HCT116 (cell line): ENCODE measurements around the gene TOLLIP. TPM values are rescaled to one million over a fixed set of nuclear protein-coding genes. Genes with fewer than 3 reads are reported as not detected.

Experiments
- ATAC-seq: fragments of 200-7000 bp; cut with Tn5 transposase; 2 replicates; pipeline ENCODE4 v1.9.1; 2020; ENCODE audit warnings: mild to moderate bottlenecking, moderate library complexity
- BruUV-seq: library from RNA; stranded (reverse); fragments of 400-500 nt; replicated peaks from 2 replicates; lab custom pipeline; 2021; lab: Mats Ljungman, UMichigan
- CTCF ChIA-PET: fragments of 300-600 bp; sonication (Branson Sonifier 250); formaldehyde crosslinking; loops from one replicate; lab custom pipeline; 2021; ENCODE audit warnings: antibody characterized with exemption; lab: Charles Lee
- POLR2A ChIA-PET: fragments of 300-600, 350-600 bp; sonication (Branson Sonifier 250); formaldehyde crosslinking; loops from one replicate; lab custom pipeline; 2021; ENCODE audit warnings: antibody characterized with exemption; lab: Charles Lee
- RAD21 ChIA-PET, 2 experiments: fragments of 300-600 bp; sonication (Branson Sonifier 250); formaldehyde crosslinking; loops; one replicate each; lab custom pipeline; 2023; ENCODE audit warnings: low total read pairs in 2 of 2; ENCODE audit not compliant: uncharacterized antibody in 2 of 2, unreplicated experiment in 2 of 2, low non-redundant PET in 1 of 2; lab: Charles Lee
- DNase-seq: peaks from one replicate; pipeline ENCODE4 v3.0.0-alpha.2; 2010; ENCODE audit warnings: low read depth, low spot score
- H2AFZ ChIP-seq: fragments of 200-600 bp; shearing (Covaris generic), sonication (generic); 2 replicates; pipeline ENCODE4 v1.6.1; 2017; ENCODE audit warnings: low read depth, mixed run types, mixed read lengths, antibody characterized with exemption, low read length; ENCODE audit not compliant: poor library complexity, severe bottlenecking
- H3K27ac ChIP-seq: 2 replicates; pipeline ENCODE4 v1.5.1; 2012; ENCODE audit warnings: low read depth, low read length
- H3K27me3 ChIP-seq: fragments of 200-600 bp; sonication (generic); 2 replicates; pipeline ENCODE4 v1.6.1; 2016; ENCODE audit warnings: mixed run types, low read length, mixed read lengths; ENCODE audit not compliant: insufficient read depth
- H3K36me3 ChIP-seq, 2 experiments: fragments of 200-500 bp in 1 of 2; fragments of 200-600 bp in 1 of 2; sonication (Bioruptor generic) in 1 of 2; sonication (generic) in 1 of 2; 2 replicates each; pipeline versions ENCODE4 v1.5.1 to v1.6.1; 2014 to 2016; ENCODE audit warnings: low read length in 2 of 2, inconsistent platforms in 1 of 2, mixed read lengths in 1 of 2, mixed run types in 1 of 2; ENCODE audit not compliant: insufficient read depth in 2 of 2, control insufficient read depth in 1 of 2
- H3K4me1 ChIP-seq, 2 experiments: fragments of 200-600 bp in 1 of 2; sonication (generic) in 1 of 2; 2 replicates each; pipeline versions ENCODE4 v1.5.1 to v1.6.1; 2012 to 2017; ENCODE audit warnings: low read length in 2 of 2, inconsistent platforms in 1 of 2, mild to moderate bottlenecking in 1 of 2, mixed read lengths in 1 of 2, mixed run types in 1 of 2, moderate library complexity in 1 of 2; ENCODE audit not compliant: insufficient read depth in 2 of 2, control insufficient read depth in 1 of 2
- H3K4me2 ChIP-seq: fragments of 200-600 bp; sonication (generic); 2 replicates; pipeline ENCODE4 v1.6.1; 2017; ENCODE audit warnings: mixed run types, low read length, mixed read lengths
- H3K4me3 ChIP-seq, 2 experiments: fragments of 200-600 bp in 1 of 2; sonication (generic) in 1 of 2; replicated peaks in 1 of 2; 2 replicates each; pipeline ENCODE4 v1.5.1; 2011 to 2016; ENCODE audit warnings: low read length in 2 of 2, control low read depth in 1 of 2, low read depth in 1 of 2, mild to moderate bottlenecking in 1 of 2, mixed read lengths in 1 of 2, mixed run types in 1 of 2
- H3K79me2 ChIP-seq: fragments of 200-600 bp; sonication (generic); 2 replicates; pipeline ENCODE4 v1.6.1; 2017; ENCODE audit warnings: mild to moderate bottlenecking, mixed run types, low read length, moderate library complexity, mixed read lengths; ENCODE audit not compliant: insufficient read depth
- H3K9ac ChIP-seq: fragments of 200-600 bp; sonication (generic); 2 replicates; pipeline ENCODE4 v1.6.1; 2016; ENCODE audit warnings: low read length, mixed read lengths
- H3K9me2 ChIP-seq: fragments of 200-600 bp; sonication (generic), shearing (Covaris generic); 2 replicates; pipeline ENCODE4 v1.6.1; 2017; ENCODE audit warnings: mixed run types, mild to moderate bottlenecking, moderate library complexity; ENCODE audit not compliant: insufficient read depth
- H3K9me3 ChIP-seq, 2 experiments: fragments of 200-500 bp in 1 of 2; fragments of 200-600 bp in 1 of 2; sonication (Bioruptor generic) in 1 of 2; sonication (generic) in 1 of 2; 2 replicates each; pipeline ENCODE4 v1.6.1; 2014 to 2017; ENCODE audit warnings: low read length in 2 of 2, mixed read lengths in 2 of 2, inconsistent platforms in 1 of 2, low read depth in 1 of 2, mild to moderate bottlenecking in 1 of 2, mixed run types in 1 of 2, moderate library complexity in 1 of 2; ENCODE audit not compliant: control insufficient read depth in 1 of 2, insufficient read depth in 1 of 2
- H4K20me1 ChIP-seq: fragments of 200-600 bp; sonication (generic), shearing (Covaris generic); 2 replicates; pipeline ENCODE4 v1.6.1; 2017; ENCODE audit warnings: mixed run types, mild to moderate bottlenecking, moderate library complexity; ENCODE audit not compliant: insufficient read depth
- ATF3 ChIP-seq: IDR thresholded peaks from 2 replicates; pipeline ENCODE4 v1.6.1; 2012
- CEBPB ChIP-seq: IDR thresholded peaks from 2 replicates; pipeline ENCODE4 v1.6.1; 2012; ENCODE audit warnings: low read depth
- EGR1 ChIP-seq: IDR thresholded peaks from 2 replicates; pipeline ENCODE4 v1.6.1; 2012; ENCODE audit warnings: low read depth
- ELF1 ChIP-seq: IDR thresholded peaks from 2 replicates; pipeline ENCODE4 v1.6.1; 2012; ENCODE audit warnings: low read depth, borderline replicate concordance
- EZH2 ChIP-seq: fragments of 200-600 bp; sonication (generic); IDR thresholded peaks from 2 replicates; pipeline ENCODE4 v1.6.1; 2017; ENCODE audit warnings: antibody characterized with exemption, mixed run types
- EZH2phosphoT487 ChIP-seq: fragments of 200-600 bp; IDR thresholded peaks from 2 replicates; pipeline ENCODE4 v1.6.1; 2018; ENCODE audit warnings: antibody characterized with exemption, borderline replicate concordance
- FOSL1 ChIP-seq: IDR thresholded peaks from 2 replicates; pipeline ENCODE4 v1.6.1; 2012; ENCODE audit warnings: low read depth
- POLR2A ChIP-seq: IDR thresholded peaks from 2 replicates; pipeline ENCODE4 v1.7.0; 2011; ENCODE audit warnings: borderline replicate concordance; ENCODE audit not compliant: insufficient read depth, insufficient read length; ENCODE audit errors: extremely low read depth
- RAD21 ChIP-seq: IDR thresholded peaks from 2 replicates; pipeline ENCODE4 v1.6.1; 2012; ENCODE audit warnings: low read depth, mild to moderate bottlenecking
- SRF ChIP-seq: IDR thresholded peaks from 2 replicates; pipeline ENCODE4 v1.6.1; 2012; ENCODE audit warnings: low read depth
- ZBTB33 ChIP-seq: IDR thresholded peaks from 2 replicates; pipeline ENCODE4 v1.6.1; 2011; ENCODE audit warnings: mild to moderate bottlenecking, low read length, moderate library complexity; ENCODE audit not compliant: insufficient replicate concordance; ENCODE audit errors: extremely low read depth
- ZFX ChIP-seq: fragments of 450-650 bp; IDR thresholded peaks from 2 replicates; pipeline ENCODE4 v1.6.1; 2017
- ZNF274 ChIP-seq: fragments of 200-500 bp; sonication (Bioruptor generic); IDR thresholded peaks from 2 replicates; pipeline ENCODE4 v1.6.1; 2014; ENCODE audit warnings: mild to moderate bottlenecking, low read depth, low read length, inconsistent platforms
- intact Hi-C: fragments of 100-400 bp; cut with micrococcal nuclease; formaldehyde crosslinking; loops from 2 replicates; pipeline ENCODE4 v1.10.0; 2022
- total RNA-seq: library from RNA; stranded (reverse); gene quantifications from one replicate; pipeline ENCODE4 v1.2.1, GENCODE V29; 2021; ENCODE audit not compliant: unreplicated experiment
- TF ChIP-seq, protein P1 (sequence below): IDR thresholded peaks from 2 replicates; pipeline ENCODE4 v1.6.1; 2012; ENCODE audit warnings: low read depth

The TOLLIP gene
- total RNA-seq, 1 experiment from 2014 or later = 28.5 TPM

DNA sequence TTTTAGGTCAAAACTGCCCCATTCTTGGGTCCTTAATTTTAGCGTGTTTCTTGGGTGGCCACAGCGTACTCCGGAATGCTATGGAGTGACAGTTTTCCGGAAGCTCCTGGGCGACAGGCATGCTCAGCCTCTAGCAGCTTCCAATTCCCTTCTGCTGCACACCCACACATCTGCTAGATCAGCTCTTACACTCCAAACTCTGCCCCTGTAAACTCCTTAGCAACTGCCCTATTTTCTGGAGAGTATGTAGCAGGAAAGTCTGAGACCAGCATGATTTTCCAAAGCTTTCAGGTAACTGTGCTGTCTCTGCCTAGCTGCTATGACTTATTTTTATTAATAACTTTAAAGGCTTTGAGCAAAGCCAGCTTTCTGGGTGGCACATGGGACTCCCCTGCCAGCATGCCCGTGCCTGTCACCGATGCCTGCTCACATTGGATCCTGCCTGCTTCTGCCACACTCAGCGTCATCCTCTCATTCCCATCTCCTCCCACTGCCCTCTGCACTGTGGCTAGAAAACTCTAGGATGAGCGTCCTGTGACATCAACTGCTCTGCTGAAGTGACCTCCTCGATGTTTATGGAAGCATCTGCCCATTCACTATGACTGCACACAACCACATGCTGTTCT, 17.3 kb downstream of the TOLLIP start:
- BruUV-seq = no TSS peak
- Histone ChIP-seq H4K20me1 (no peaks in the 10 kb centered on the region), H3K27ac (no peak overlapping the region), H3K27me3 (no peaks in the 10 kb centered on the region), H3K9me2 (no peaks in the 10 kb centered on the region), H3K4me1 (no peaks in the 10 kb centered on the region), H3K79me2 (no peaks in the 10 kb centered on the region), H3K9ac (no peak overlapping the region), H3K9me3 (no peaks in the 10 kb centered on the region), H3K4me3 (no peak overlapping the region), H3K36me3 (0 out of 4 replicates have a peak, but pooled peaks cover 0 to 6% of the 10 kb centered on the region in 2 experiments), H3K4me2 (no peak overlapping the region), H2AFZ (no peak overlapping the region)
- DNase-seq (no peak), ATAC-seq (no peak)
- intact Hi-C loops = loop anchor here (2.0 kb wide), 1 partner anchor 223 kb away; no protein-coding TSS in a partner anchor
- ChIA-PET POLR2A (interaction anchor here (1.3 kb wide), 1 partner anchor 59 kb away, joined by 3 read pairs; no protein-coding TSS in a partner anchor), RAD21 (no interaction called here), CTCF (no interaction called here)
- TF ChIP-seq ZFX = no peak
- no peak for TF ChIP-seq RAD21
- TF ChIP-seq EZH2 = no peak
- TF ChIP-seq ATF3 = no peak
- TF ChIP-seq CEBPB = no peak
- TF ChIP-seq POLR2A = no peak
- TF ChIP-seq EGR1 = no peak
- no peak for TF ChIP-seq FOSL1
- TF ChIP-seq SRF = no peak
- TF ChIP-seq ZBTB33 = no peak
- TF ChIP-seq EZH2phosphoT487 = no peak
- no peak for TF ChIP-seq ZNF274
- TF ChIP-seq, protein P1, sequence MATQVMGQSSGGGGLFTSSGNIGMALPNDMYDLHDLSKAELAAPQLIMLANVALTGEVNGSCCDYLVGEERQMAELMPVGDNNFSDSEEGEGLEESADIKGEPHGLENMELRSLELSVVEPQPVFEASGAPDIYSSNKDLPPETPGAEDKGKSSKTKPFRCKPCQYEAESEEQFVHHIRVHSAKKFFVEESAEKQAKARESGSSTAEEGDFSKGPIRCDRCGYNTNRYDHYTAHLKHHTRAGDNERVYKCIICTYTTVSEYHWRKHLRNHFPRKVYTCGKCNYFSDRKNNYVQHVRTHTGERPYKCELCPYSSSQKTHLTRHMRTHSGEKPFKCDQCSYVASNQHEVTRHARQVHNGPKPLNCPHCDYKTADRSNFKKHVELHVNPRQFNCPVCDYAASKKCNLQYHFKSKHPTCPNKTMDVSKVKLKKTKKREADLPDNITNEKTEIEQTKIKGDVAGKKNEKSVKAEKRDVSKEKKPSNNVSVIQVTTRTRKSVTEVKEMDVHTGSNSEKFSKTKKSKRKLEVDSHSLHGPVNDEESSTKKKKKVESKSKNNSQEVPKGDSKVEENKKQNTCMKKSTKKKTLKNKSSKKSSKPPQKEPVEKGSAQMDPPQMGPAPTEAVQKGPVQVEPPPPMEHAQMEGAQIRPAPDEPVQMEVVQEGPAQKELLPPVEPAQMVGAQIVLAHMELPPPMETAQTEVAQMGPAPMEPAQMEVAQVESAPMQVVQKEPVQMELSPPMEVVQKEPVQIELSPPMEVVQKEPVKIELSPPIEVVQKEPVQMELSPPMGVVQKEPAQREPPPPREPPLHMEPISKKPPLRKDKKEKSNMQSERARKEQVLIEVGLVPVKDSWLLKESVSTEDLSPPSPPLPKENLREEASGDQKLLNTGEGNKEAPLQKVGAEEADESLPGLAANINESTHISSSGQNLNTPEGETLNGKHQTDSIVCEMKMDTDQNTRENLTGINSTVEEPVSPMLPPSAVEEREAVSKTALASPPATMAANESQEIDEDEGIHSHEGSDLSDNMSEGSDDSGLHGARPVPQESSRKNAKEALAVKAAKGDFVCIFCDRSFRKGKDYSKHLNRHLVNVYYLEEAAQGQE = no peak
- no peak for TF ChIP-seq ELF1
